ENCODE results near the gene TPCN1. TPM values are rescaled to one million over a fixed set of nuclear protein-coding genes. Genes with fewer than 3 reads are reported as not detected.

Gene TPCN1
- total RNA-seq, 1 experiment from 2014 or later, result 29.7 TPM

DNA sequence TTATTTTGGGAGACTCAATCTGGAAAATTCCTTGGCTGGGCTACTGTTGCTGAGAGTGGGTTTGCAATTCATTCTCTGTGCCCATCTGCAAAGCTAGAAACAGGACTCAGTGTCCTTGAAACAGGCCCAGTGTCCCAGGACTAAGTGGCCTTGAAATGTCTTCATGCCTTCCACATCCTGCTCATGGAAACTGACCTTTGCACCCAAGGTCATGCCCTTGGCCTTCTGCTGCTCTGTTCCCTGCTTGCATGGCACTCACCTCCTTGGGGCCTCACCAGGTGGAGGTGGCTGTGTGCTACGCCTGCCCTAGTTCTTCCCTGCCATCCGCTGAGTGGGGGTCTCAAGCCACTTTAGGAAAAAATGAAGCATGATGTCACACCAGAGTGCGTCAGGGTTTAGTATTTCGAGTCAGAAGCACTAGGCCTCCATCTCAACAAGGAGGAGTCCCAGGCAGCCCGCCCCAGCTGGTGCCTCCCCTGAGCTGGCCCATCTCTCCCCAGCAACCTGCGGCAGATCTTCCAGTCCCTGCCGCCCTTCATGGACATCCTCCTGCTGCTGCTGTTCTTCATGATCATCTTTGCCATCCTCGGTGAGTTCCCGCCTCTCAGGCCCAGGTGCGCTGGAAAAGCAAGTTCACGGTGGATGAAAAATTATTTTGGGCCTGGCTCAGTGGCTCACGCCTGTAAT lies 48.1 kb downstream of the TPCN1 start:
- Histone ChIP-seq H3K9ac (ENCODE audit: low read length) (no peak overlapping the region), H3K4me3 (replicated peaks in 1 of 2; ENCODE audit: low read depth in 1 of 2, low read length in 2 of 2) (no peak overlapping the region), H3K27ac (ENCODE audit: low read depth, low read length) (no peak overlapping the region), H3K36me3 (ENCODE audit: control insufficient read depth in 1 of 2, insufficient read depth in 2 of 2, low read length in 2 of 2) (peaks cover 0 to 5% of the 10 kb centered on the region in 2 experiments; a peak in 1 of 4 replicates), H3K9me2 (ENCODE audit: insufficient read depth) (no peaks in the 10 kb centered on the region), H3K4me2 (ENCODE audit: low read length) (no peak overlapping the region), H4K20me1 (ENCODE audit: insufficient read depth) (no peaks in the 10 kb centered on the region), H3K79me2 (ENCODE audit: insufficient read depth, low read length) (no peaks in the 10 kb centered on the region), H3K9me3 (ENCODE audit: control insufficient read depth in 1 of 2, insufficient read depth in 1 of 2, low read depth in 1 of 2, low read length in 2 of 2) (no peaks in the 10 kb centered on the region), H3K4me1 (ENCODE audit: control insufficient read depth in 1 of 2, insufficient read depth in 2 of 2, low read length in 2 of 2) (no peaks in the 10 kb centered on the region), H3K27me3 (ENCODE audit: insufficient read depth, low read length) (no peaks in the 10 kb centered on the region), H2AFZ (ENCODE audit: low read depth, low read length, poor library complexity, severe bottlenecking) (no peak overlapping the region)
- intact Hi-C loops (cut with micrococcal nuclease), result no loop called here
- TF ChIP-seq CEBPB (IDR thresholded peaks at IDR 0.05; ENCODE audit: low read depth) (no peak), TCF7L2 (IDR thresholded peaks at IDR 0.05; ENCODE audit: borderline replicate concordance, extremely low read depth, insufficient read depth, insufficient read length) (no peak), SIN3A (IDR thresholded peaks at IDR 0.05; ENCODE audit: low read depth) (no peak), YY1 (IDR thresholded peaks at IDR 0.05; ENCODE audit: extremely low read depth, insufficient replicate concordance, low read depth, low read length) (no peak), POLR2AphosphoS5 (IDR thresholded peaks at IDR 0.05; ENCODE audit: low read depth, low read length) (no peak), RAD21 (IDR thresholded peaks at IDR 0.05; ENCODE audit: low read depth) (no peak), ZNF274 (IDR thresholded peaks at IDR 0.05; ENCODE audit: low read depth, low read length) (no peak), POLR2A (IDR thresholded peaks at IDR 0.05; ENCODE audit: borderline replicate concordance, extremely low read depth, insufficient read depth, insufficient read length) (no peak), EZH2phosphoT487 (IDR thresholded peaks at IDR 0.05; ENCODE audit: borderline replicate concordance) (no peak), FOSL1 (IDR thresholded peaks at IDR 0.05; ENCODE audit: low read depth) (no peak), CBX3 (IDR thresholded peaks at IDR 0.05; ENCODE audit: low read depth) (no peak), JUND (IDR thresholded peaks at IDR 0.05) (no peak), EZH2 (IDR thresholded peaks at IDR 0.05) (no peak), MAX (IDR thresholded peaks at IDR 0.05) (no peak), ZFX (IDR thresholded peaks at IDR 0.05) (no peak), ATF3 (IDR thresholded peaks at IDR 0.05) (no peak), EGR1 (IDR thresholded peaks at IDR 0.05; ENCODE audit: low read depth) (no peak), ELF1 (IDR thresholded peaks at IDR 0.05; ENCODE audit: borderline replicate concordance, low read depth) (no peak)
- TF ChIP-seq, protein P1, sequence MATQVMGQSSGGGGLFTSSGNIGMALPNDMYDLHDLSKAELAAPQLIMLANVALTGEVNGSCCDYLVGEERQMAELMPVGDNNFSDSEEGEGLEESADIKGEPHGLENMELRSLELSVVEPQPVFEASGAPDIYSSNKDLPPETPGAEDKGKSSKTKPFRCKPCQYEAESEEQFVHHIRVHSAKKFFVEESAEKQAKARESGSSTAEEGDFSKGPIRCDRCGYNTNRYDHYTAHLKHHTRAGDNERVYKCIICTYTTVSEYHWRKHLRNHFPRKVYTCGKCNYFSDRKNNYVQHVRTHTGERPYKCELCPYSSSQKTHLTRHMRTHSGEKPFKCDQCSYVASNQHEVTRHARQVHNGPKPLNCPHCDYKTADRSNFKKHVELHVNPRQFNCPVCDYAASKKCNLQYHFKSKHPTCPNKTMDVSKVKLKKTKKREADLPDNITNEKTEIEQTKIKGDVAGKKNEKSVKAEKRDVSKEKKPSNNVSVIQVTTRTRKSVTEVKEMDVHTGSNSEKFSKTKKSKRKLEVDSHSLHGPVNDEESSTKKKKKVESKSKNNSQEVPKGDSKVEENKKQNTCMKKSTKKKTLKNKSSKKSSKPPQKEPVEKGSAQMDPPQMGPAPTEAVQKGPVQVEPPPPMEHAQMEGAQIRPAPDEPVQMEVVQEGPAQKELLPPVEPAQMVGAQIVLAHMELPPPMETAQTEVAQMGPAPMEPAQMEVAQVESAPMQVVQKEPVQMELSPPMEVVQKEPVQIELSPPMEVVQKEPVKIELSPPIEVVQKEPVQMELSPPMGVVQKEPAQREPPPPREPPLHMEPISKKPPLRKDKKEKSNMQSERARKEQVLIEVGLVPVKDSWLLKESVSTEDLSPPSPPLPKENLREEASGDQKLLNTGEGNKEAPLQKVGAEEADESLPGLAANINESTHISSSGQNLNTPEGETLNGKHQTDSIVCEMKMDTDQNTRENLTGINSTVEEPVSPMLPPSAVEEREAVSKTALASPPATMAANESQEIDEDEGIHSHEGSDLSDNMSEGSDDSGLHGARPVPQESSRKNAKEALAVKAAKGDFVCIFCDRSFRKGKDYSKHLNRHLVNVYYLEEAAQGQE (IDR thresholded peaks at IDR 0.05; ENCODE audit: low read depth), result no peak
- BruUV-seq (replicated peaks), result no TSS peak
- DNase-seq (ENCODE audit: low read depth, low spot score), result no peak
- ChIA-PET CTCF (no interaction called here), RAD21 (ENCODE audit: low non-redundant PET in 1 of 2, low total read pairs in 2 of 2, uncharacterized antibody in 2 of 2, unreplicated experiment in 2 of 2) (no interaction called here), POLR2A (no interaction called here)
- no peak for ATAC-seq

All from HCT116 (cell line).